ENCODE measurements around the gene TTC3. TPM values are rescaled to one million over a fixed set of nuclear protein-coding genes. Genes with fewer than 3 reads are reported as not detected.

The TTC3 gene
- total RNA-seq, 1 experiment from 2014 or later = 71.5 TPM

DNA sequence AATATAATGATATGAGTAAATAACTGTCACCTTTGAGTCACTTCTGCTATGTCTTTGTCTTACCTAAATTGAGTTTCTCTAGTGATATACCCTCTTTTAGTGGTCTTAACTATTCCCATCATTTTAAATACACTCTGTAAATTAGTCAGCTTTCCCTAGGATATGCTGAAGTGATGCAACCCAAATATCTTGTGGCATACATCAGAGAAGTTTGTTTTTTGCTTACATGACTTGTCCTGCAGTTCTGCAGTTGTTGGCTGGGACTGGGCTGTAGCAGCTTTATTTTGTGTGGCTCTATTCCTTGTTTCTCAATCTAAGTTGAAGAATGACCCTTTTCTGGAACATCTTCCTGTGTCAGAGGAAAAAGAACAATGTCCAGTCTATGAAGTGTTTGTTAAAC is 76.4 kb downstream of the TTC3 start:
- Histone ChIP-seq H3K4me1 (ENCODE audit: control insufficient read depth in 1 of 2, insufficient read depth in 2 of 2, low read length in 2 of 2) (peaks cover 5 to 16% of the 10 kb centered on the region in 2 experiments; a peak in 3 of 4 replicates), H3K9ac (ENCODE audit: low read length) (no peak overlapping the region), H3K9me3 (ENCODE audit: control insufficient read depth in 1 of 2, insufficient read depth in 1 of 2, low read depth in 1 of 2, low read length in 2 of 2) (no peaks in the 10 kb centered on the region), H2AFZ (ENCODE audit: low read depth, low read length, poor library complexity, severe bottlenecking) (no peak overlapping the region), H3K9me2 (ENCODE audit: insufficient read depth) (no peaks in the 10 kb centered on the region), H3K4me3 (replicated peaks in 1 of 2; ENCODE audit: low read depth in 1 of 2, low read length in 2 of 2) (no peak overlapping the region), H3K27ac (ENCODE audit: low read depth, low read length) (no peak overlapping the region), H3K4me2 (ENCODE audit: low read length) (no peak overlapping the region), H3K27me3 (ENCODE audit: insufficient read depth, low read length) (no peaks in the 10 kb centered on the region), H3K79me2 (ENCODE audit: insufficient read depth, low read length) (no peaks in the 10 kb centered on the region), H4K20me1 (ENCODE audit: insufficient read depth) (no peaks in the 10 kb centered on the region), H3K36me3 (ENCODE audit: control insufficient read depth in 1 of 2, insufficient read depth in 2 of 2, low read length in 2 of 2) (peaks cover 19 to 58% of the 10 kb centered on the region in 2 experiments)
- no peak for TF ChIP-seq CEBPB (IDR thresholded peaks at IDR 0.05; ENCODE audit: low read depth)
- POLR2A ChIA-PET = no interaction called here
- intact Hi-C loops (cut with micrococcal nuclease) = loop anchor here (10.0 kb wide), 1 partner anchor 55 kb away; no protein-coding TSS in a partner anchor
- BruUV-seq (replicated peaks) = no TSS peak
- RAD21 ChIA-PET (ENCODE audit: low non-redundant PET in 1 of 2, low total read pairs in 2 of 2, uncharacterized antibody in 2 of 2, unreplicated experiment in 2 of 2) = no interaction called here
- CTCF ChIA-PET = no interaction called here
- ATAC-seq (no peak), DNase-seq (ENCODE audit: low read depth, low spot score) (no peak)

DNA sequence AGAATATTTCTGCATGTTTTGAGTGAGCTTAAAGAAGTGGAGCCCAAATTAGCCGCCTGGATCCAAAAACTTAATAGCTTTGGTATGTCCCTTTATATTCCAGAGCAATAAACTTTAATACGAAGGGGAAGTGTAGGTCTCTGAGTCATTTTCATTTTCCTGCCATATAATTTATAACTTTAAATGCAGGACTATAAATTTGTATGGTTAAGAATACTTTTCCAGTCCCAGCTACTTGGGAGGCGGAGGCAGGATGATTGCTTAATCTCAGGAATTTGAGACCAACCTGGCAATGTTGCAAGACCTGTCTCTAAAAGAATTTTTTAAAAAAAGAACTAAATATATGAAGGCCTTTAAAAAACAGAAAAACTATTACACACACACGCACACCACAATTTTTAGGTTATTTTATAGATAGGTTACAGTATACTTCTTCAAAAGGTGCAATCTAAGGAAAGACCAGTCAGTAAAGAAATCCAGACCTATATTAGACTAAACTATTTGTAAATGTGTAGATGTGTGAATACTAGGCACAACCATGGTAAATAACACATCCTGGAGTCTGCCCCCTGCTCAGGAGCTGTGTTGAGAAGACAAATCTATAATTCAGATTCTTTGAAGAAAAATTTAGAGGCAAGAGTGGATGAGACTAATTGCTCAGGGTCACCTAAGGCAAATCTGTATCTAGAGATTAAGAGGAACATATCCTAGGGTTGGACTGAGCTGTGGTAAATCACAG is 80.3 kb downstream of the TTC3 start:
- no peak for TF ChIP-seq EZH2phosphoT487 (IDR thresholded peaks at IDR 0.05; ENCODE audit: borderline replicate concordance)
- no peak for TF ChIP-seq ELF1 (IDR thresholded peaks at IDR 0.05; ENCODE audit: borderline replicate concordance, low read depth)
- TF ChIP-seq FOSL1 (IDR thresholded peaks at IDR 0.05; ENCODE audit: low read depth) = no peak
- TF ChIP-seq TCF7L2 (IDR thresholded peaks at IDR 0.05; ENCODE audit: borderline replicate concordance, extremely low read depth, insufficient read depth, insufficient read length) = no peak
- TF ChIP-seq ZNF274 (IDR thresholded peaks at IDR 0.05; ENCODE audit: low read depth, low read length) = no peak
- TF ChIP-seq EGR1 (IDR thresholded peaks at IDR 0.05; ENCODE audit: low read depth) = no peak
- TF ChIP-seq, protein P1, sequence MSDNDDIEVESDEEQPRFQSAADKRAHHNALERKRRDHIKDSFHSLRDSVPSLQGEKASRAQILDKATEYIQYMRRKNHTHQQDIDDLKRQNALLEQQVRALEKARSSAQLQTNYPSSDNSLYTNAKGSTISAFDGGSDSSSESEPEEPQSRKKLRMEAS (IDR thresholded peaks at IDR 0.05) = no peak
- TF ChIP-seq, protein P2, sequence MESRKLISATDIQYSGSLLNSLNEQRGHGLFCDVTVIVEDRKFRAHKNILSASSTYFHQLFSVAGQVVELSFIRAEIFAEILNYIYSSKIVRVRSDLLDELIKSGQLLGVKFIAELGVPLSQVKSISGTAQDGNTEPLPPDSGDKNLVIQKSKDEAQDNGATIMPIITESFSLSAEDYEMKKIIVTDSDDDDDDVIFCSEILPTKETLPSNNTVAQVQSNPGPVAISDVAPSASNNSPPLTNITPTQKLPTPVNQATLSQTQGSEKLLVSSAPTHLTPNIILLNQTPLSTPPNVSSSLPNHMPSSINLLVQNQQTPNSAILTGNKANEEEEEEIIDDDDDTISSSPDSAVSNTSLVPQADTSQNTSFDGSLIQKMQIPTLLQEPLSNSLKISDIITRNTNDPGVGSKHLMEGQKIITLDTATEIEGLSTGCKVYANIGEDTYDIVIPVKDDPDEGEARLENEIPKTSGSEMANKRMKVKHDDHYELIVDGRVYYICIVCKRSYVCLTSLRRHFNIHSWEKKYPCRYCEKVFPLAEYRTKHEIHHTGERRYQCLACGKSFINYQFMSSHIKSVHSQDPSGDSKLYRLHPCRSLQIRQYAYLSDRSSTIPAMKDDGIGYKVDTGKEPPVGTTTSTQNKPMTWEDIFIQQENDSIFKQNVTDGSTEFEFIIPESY (IDR thresholded peaks at IDR 0.05; ENCODE audit: extremely low read depth, insufficient replicate concordance, low read length) = no peak
- no peak for TF ChIP-seq ZFX (IDR thresholded peaks at IDR 0.05)
- TF ChIP-seq POLR2AphosphoS5 (IDR thresholded peaks at IDR 0.05; ENCODE audit: low read depth, low read length) = no peak
- no peak for TF ChIP-seq YY1 (IDR thresholded peaks at IDR 0.05; ENCODE audit: extremely low read depth, insufficient replicate concordance, low read depth, low read length)
- no peak for TF ChIP-seq EZH2 (IDR thresholded peaks at IDR 0.05)
- H3K4me3 ChIP-seq (replicated peaks in 1 of 2; ENCODE audit: low read depth in 1 of 2, low read length in 2 of 2) = no peak overlapping the region
- ChIA-PET CTCF (no interaction called here), RAD21 (ENCODE audit: low non-redundant PET in 1 of 2, low total read pairs in 2 of 2, uncharacterized antibody in 2 of 2, unreplicated experiment in 2 of 2) (no interaction called here), POLR2A (no interaction called here)
- H3K4me1 ChIP-seq (ENCODE audit: control insufficient read depth in 1 of 2, insufficient read depth in 2 of 2, low read length in 2 of 2) = no peaks in the 10 kb centered on the region
- intact Hi-C loops (cut with micrococcal nuclease) = no loop called here
- no peaks in the 10 kb centered on the region for H4K20me1 ChIP-seq (ENCODE audit: insufficient read depth)
- H3K36me3 ChIP-seq (ENCODE audit: control insufficient read depth in 1 of 2, insufficient read depth in 2 of 2, low read length in 2 of 2) = peaks cover 24 to 62% of the 10 kb centered on the region in 2 experiments
- H3K4me2 ChIP-seq (ENCODE audit: low read length) = no peak overlapping the region
- BruUV-seq (replicated peaks) = no TSS peak
- H3K79me2 ChIP-seq (ENCODE audit: insufficient read depth, low read length) = no peaks in the 10 kb centered on the region
- H3K9ac ChIP-seq (ENCODE audit: low read length) = no peak overlapping the region
- no peaks in the 10 kb centered on the region for H3K9me2 ChIP-seq (ENCODE audit: insufficient read depth)
- DNase-seq (ENCODE audit: low read depth, low spot score) = no peak
- H3K9me3 ChIP-seq (ENCODE audit: control insufficient read depth in 1 of 2, insufficient read depth in 1 of 2, low read depth in 1 of 2, low read length in 2 of 2) = no peaks in the 10 kb centered on the region
- no peak for ATAC-seq
- H3K27me3 ChIP-seq (ENCODE audit: insufficient read depth, low read length) = no peaks in the 10 kb centered on the region
- H3K27ac ChIP-seq (ENCODE audit: low read depth, low read length) = no peak overlapping the region
- no peak overlapping the region for H2AFZ ChIP-seq (ENCODE audit: low read depth, low read length, poor library complexity, severe bottlenecking)

Data from HCT116 (cell line).